ENCODE data around the gene TGFBI. TPM values are rescaled to one million over a fixed set of nuclear protein-coding genes. Genes with fewer than 3 reads are reported as not detected.

Gene TGFBI
- total RNA-seq, 4 donors from 2014 or later = 38.4 to 48.0 (median 40.0) TPM

- no peak for DNase-seq
- Histone ChIP-seq H3K27ac (no peak overlapping the region), H3K4me1 (peaks cover 11 to 21% of the 10 kb centered on the region in 2 donors), H3K9me3 (no peaks in the 10 kb centered on the region), H3K4me3 (no peak overlapping the region), H3K27me3 (peaks cover 0 to 4% (median 0%) of the 10 kb centered on the region in 3 donors), H3K36me3 (no peaks in the 10 kb centered on the region)
- intact Hi-C loops (cut with DNase I; ENCODE audit: low total_unique reads) = no loop called here
- no peak for TF ChIP-seq CTCF (IDR thresholded peaks at IDR 0.05 in 4 of 5, conservative IDR thresholded peaks at IDR 0.05 in 1 of 5)
- TF ChIP-seq POLR2A (IDR thresholded peaks at IDR 0.05) = no peak
- in situ Hi-C loops (cut with MboI; ENCODE audit: low sequenced_read_pairs in 4 of 4) = no loop called here
- ATAC-seq = no peak
These were observed 2.2 kb upstream of the TGFBI start for GRCh38 chr5:136026636-136027035.

DNA sequence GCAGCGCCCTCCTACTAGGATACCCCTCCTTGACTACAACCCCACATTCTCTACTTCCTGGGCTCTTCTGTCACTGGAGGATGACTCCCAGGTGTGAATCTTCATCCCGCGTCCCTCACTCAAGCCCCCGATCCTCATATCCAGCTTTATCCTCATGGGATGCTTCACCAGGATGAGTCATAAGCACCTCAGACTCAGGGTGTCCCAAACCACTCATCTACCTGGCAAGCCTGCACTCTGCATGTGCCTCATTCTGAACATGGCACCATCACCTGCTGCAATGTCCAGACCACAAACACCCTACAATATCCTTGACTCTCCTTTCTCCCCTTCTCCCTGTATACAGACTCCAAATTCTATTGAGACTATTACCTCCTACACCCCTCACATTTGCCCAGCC is 1.5 kb upstream of the TGFBI start:
- intact Hi-C loops (cut with DNase I; ENCODE audit: low total_unique reads) = no loop called here
- in situ Hi-C loops (cut with MboI; ENCODE audit: low sequenced_read_pairs in 4 of 4) = no loop called here
- no peak for ATAC-seq

DNA sequence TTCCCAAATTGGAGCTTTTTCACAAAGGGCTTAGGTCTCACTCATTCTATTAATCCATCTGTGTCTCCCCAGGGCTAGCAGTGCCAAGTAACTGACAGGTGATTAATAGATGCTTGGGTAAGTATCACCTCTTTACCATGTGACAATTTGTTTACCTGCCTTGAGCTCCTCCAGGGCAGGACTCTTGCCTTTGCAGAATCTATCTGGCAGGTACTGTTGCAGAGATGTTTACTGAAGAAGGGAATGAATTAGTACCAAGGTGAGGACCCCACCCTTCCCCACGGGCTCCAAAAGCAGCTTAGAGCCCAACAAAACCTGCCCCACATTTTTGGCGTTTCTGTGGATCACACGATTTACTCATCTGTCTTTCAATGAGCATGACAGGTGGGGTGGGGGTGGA is 698 bp upstream of the TGFBI start:
- H3K27ac ChIP-seq = no peak overlapping the region
- no peaks in the 10 kb centered on the region for H3K36me3 ChIP-seq
- peaks cover 21 to 25% of the 10 kb centered on the region in 2 donors for H3K4me1 ChIP-seq
- intact Hi-C loops (cut with DNase I; ENCODE audit: low total_unique reads) = no loop called here
- DNase-seq (no peak), ATAC-seq (no peak)
- no peak overlapping the region for H3K4me3 ChIP-seq
- TF ChIP-seq CTCF (IDR thresholded peaks at IDR 0.05 in 4 of 5, conservative IDR thresholded peaks at IDR 0.05 in 1 of 5) (no peak), POLR2A (IDR thresholded peaks at IDR 0.05) (no peak)
- no peaks in the 10 kb centered on the region for H3K9me3 ChIP-seq
- H3K27me3 ChIP-seq = peaks cover 0 to 4% (median 0%) of the 10 kb centered on the region in 3 donors
- in situ Hi-C loops (cut with MboI; ENCODE audit: low sequenced_read_pairs in 4 of 4) = no loop called here

More for the DNA sequence above, 1.5 kb upstream of the TGFBI start:
- H3K27ac ChIP-seq = no peak overlapping the region
- no peaks in the 10 kb centered on the region for H3K36me3 ChIP-seq
- no peak for DNase-seq
- TF ChIP-seq CTCF (IDR thresholded peaks at IDR 0.05 in 4 of 5, conservative IDR thresholded peaks at IDR 0.05 in 1 of 5) = no peak
- TF ChIP-seq POLR2A (IDR thresholded peaks at IDR 0.05) = no peak
- H3K4me1 ChIP-seq = peaks cover 17 to 21% of the 10 kb centered on the region in 2 donors
- no peak overlapping the region for H3K4me3 ChIP-seq
- peaks cover 0 to 4% (median 0%) of the 10 kb centered on the region in 3 donors for H3K27me3 ChIP-seq
- H3K9me3 ChIP-seq = no peaks in the 10 kb centered on the region

GRCh38 chr5:136030252-136030651 is 1.5 kb downstream of the TGFBI start:
- no peaks in the 10 kb centered on the region for H3K36me3 ChIP-seq
- TF ChIP-seq POLR2A (IDR thresholded peaks at IDR 0.05) = no peak
- no peak for TF ChIP-seq CTCF (IDR thresholded peaks at IDR 0.05 in 4 of 5, conservative IDR thresholded peaks at IDR 0.05 in 1 of 5)
- no peak for DNase-seq
- ATAC-seq = no peak
- H3K27me3 ChIP-seq = peaks cover 0 to 4% (median 0%) of the 10 kb centered on the region in 3 donors
- in situ Hi-C loops (cut with MboI; ENCODE audit: low sequenced_read_pairs in 4 of 4) (no loop called here), intact Hi-C loops (cut with DNase I; ENCODE audit: low total_unique reads) (no loop called here)
- H3K4me1 ChIP-seq = peaks cover 33 to 43% of the 10 kb centered on the region in 2 donors
- no peak overlapping the region for H3K4me3 ChIP-seq
- H3K9me3 ChIP-seq = no peaks in the 10 kb centered on the region
- H3K27ac ChIP-seq = no peak overlapping the region
